Activated naive CD8-positive, alpha-beta T cell treated with anti-CD3 and anti-CD28 coated beads, Interleukin-2, amount 50 U/mL, for 24 hours (primary cell): ENCODE data around the gene RELL1.

ENCODE experiments used
- ATAC-seq: fragments of 150-1000 bp; cut with Tn5 transposase; one replicate; pipeline ENCODE4 v1.10.0; 2021
- DNase-seq: peaks from one replicate; pipeline ENCODE4 v3.0.0; 2021
- H3K27ac Mint-ChIP-seq: one replicate; pipeline ENCODE4 v1.8.0; 2021; ENCODE audit warnings: mild to moderate bottlenecking, mixed read lengths
- H3K27me3 Mint-ChIP-seq: one replicate; pipeline ENCODE4 v1.8.0; 2021; ENCODE audit warnings: mixed read lengths
- H3K36me3 Mint-ChIP-seq: one replicate; pipeline ENCODE4 v1.8.0; 2021; ENCODE audit warnings: low read depth, mixed read lengths
- H3K4me1 Mint-ChIP-seq: one replicate; pipeline ENCODE4 v1.8.0; 2021; ENCODE audit warnings: mixed read lengths
- H3K4me3 Mint-ChIP-seq: one replicate; pipeline ENCODE4 v1.8.0; 2021; ENCODE audit warnings: mild to moderate bottlenecking, moderate library complexity, mixed read lengths
- H3K9me3 Mint-ChIP-seq: one replicate; pipeline ENCODE4 v1.8.0; 2021; ENCODE audit warnings: mixed read lengths

RELL1 gene

DNA sequence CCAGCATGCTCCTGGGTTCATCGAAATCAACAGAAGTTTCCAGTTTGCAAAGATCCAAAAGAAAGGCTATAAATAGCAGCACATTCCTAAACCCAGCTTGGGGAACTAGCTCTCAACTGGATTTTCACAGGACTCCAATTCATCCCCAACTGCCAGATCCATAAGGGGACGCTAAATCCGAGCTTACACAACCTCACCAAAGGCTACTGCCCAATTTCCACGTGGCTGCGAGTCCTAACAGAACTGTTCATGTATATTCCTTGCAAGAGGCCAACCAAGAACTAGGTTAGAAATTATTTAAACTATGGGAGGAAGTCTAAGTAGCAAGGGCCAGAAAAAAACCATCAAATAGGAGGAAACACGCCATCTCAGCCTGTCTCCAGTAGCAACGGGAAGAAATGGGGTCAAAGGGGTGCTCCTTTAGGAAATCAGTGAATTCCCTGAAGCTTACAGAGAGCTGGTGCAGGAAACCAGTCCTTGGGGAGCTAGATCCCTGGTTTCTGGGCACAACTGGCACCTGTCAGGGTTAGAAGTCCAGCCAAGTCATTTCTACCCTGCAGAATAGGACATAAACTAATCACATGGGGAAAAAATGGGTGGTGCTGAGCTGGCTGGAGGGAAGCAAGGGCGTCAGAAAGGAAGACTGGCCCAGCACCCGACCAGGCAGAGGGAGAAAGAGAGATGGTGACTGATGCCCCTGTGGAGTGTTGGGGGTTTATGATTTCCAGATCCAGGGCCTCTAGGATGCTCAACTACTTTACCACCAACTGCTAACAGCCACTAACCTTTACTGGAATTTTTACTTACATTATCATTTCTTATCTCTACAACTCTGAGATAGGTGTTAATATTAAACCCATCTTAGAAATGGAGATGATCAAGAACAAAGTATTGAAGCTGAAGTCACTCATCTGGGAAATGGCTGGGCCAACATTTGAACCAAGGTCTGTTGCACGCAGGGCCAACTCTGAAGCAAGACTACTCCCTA, 20.5 kb downstream of the RELL1 start:
- no peak for DNase-seq
- peaks cover 54% of the 10 kb centered on the region for H3K4me1 Mint-ChIP-seq
- H3K9me3 Mint-ChIP-seq = no peaks in the 10 kb centered on the region
- peaks cover 3% of the 10 kb centered on the region for H3K36me3 Mint-ChIP-seq
- no peak overlapping the region for H3K27ac Mint-ChIP-seq
- no peaks in the 10 kb centered on the region for H3K27me3 Mint-ChIP-seq
- H3K4me3 Mint-ChIP-seq = peak overlapping the region; percentile 24
- no peak for ATAC-seq

DNA sequence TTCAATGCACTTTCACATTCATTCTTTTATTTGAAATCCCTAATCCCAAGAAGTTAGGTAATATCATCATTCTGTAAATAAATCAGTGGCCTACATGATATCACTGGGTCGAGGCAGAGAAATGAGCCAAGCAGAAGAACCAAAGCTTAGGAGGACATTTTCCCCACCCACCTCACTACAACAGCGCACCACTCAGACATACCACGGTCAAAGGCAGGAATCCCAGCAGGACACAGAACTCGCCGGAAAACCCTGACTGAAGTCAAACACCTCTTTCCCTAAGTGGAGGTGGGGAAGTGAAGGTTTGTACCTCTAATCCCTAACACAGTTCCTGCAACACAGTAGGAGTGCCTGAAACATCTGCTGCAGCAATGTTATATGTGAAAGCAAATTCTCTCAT, 21.5 kb downstream of the RELL1 start:
- peaks cover 3% of the 10 kb centered on the region for H3K36me3 Mint-ChIP-seq
- H3K9me3 Mint-ChIP-seq = no peaks in the 10 kb centered on the region
- no peak overlapping the region for H3K27ac Mint-ChIP-seq

DNA sequence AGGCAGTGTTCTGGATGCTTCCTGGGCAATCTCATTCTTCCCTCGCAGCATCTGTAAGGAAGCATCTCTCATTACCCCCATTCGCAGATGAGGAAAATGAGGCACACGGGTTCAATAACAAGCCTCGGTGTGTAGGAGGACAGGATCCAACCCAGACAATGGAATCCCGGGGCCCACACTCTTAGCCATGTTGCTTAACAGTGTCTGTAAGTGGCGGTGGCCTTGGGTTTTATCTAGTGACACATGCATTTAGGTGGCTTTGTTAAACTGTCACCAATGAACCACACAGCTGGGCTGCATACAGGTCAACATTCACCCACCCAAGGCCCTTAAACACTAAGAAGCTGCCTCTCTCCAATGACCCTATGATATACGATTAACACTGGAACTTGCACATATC, 22.6 kb downstream of the RELL1 start:
- H3K4me1 Mint-ChIP-seq = peaks cover 55% of the 10 kb centered on the region
- H3K4me3 Mint-ChIP-seq = no peak overlapping the region
- H3K27me3 Mint-ChIP-seq = no peaks in the 10 kb centered on the region
- no peak for DNase-seq
- ATAC-seq = no peak
- H3K9me3 Mint-ChIP-seq = peaks cover 3% of the 10 kb centered on the region
- peaks cover 11% of the 10 kb centered on the region for H3K36me3 Mint-ChIP-seq
- no peak overlapping the region for H3K27ac Mint-ChIP-seq

More for the DNA sequence above, 21.5 kb downstream of the RELL1 start:
- Mint-ChIP-seq H3K4me3 (no peak overlapping the region), H3K4me1 (peaks cover 53% of the 10 kb centered on the region), H3K27me3 (no peaks in the 10 kb centered on the region)
- DNase-seq (no peak), ATAC-seq (no peak)

DNA sequence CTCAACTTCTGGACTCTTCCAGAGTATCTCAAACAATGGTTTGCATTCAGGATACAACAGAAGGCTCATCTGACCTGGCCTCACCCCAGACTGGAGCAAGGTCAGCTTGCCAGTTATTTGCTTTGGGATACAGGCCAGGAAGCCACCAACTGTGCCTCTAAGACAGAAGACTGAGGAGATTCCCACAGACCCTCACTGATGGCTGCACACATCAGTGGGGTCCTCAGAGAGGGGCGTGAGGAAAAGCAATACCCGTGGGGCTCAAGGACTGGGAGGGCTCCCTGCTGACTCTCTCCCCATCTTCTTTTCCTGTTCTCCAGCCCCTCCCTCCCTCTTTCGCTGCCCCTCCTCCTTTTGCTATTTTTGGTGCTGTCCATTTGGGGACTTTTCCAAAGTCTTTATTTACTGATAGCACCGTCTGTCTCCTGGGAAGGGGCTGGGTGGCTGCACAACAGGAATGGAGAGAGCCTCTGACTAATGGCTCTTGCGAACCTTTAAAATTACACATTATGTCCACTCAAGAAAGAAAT, 23.2 kb downstream of the RELL1 start:
- Mint-ChIP-seq H3K4me1 (peaks cover 55% of the 10 kb centered on the region), H3K36me3 (peaks cover 13% of the 10 kb centered on the region), H3K27ac (no peak overlapping the region), H3K4me3 (no peak overlapping the region), H3K27me3 (no peaks in the 10 kb centered on the region), H3K9me3 (peaks cover 3% of the 10 kb centered on the region)
- no peak for DNase-seq
- no peak for ATAC-seq

DNA sequence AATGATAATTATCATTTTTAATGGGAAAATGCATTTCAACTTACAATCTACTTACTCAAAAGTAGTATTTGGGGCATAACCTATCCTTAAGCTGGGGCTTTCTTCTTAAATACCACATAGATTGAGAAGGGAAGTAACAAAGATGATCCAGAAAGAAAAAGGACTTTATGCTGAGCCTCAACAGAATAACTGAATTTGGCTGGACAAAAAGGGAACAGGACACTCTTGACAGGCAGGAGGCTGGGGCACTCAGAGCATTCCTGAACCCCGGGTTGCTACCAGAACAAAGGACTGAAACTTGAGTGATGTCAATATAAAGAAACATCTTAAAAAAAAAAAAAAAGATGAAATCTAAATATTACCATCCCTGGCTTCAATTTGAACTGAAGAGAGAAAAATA, 23.9 kb downstream of the RELL1 start:
- Mint-ChIP-seq H3K9me3 (peaks cover 3% of the 10 kb centered on the region), H3K4me3 (no peak overlapping the region), H3K27ac (no peak overlapping the region), H3K27me3 (no peaks in the 10 kb centered on the region), H3K36me3 (peaks cover 16% of the 10 kb centered on the region), H3K4me1 (peaks cover 49% of the 10 kb centered on the region)
- DNase-seq = no peak
- ATAC-seq = no peak

DNA sequence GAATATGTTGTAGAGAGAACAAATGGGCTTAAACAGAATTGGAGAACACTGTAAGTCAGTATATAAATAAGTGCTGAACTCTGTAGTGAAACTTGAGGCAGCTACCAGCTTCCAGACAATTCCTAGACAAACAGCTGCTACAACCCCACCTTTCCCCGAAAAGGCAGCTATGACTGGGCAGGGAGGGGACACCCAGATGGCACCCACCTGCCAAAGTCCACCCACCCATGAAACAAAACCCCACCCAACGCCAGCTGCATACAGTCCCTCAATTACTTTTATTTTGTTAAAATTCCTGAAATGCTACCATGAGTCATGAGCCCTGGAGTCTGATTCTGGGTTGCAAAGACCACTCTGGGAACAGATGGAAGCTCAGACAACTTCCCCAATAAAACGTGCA, 24.4 kb downstream of the RELL1 start:
- peaks cover 4% of the 10 kb centered on the region for H3K9me3 Mint-ChIP-seq
- H3K36me3 Mint-ChIP-seq = peaks cover 18% of the 10 kb centered on the region
- no peak for ATAC-seq
- H3K27ac Mint-ChIP-seq = no peak overlapping the region
- no peak overlapping the region for H3K4me3 Mint-ChIP-seq
- DNase-seq = no peak
- peaks cover 44% of the 10 kb centered on the region for H3K4me1 Mint-ChIP-seq
- H3K27me3 Mint-ChIP-seq = no peaks in the 10 kb centered on the region

DNA sequence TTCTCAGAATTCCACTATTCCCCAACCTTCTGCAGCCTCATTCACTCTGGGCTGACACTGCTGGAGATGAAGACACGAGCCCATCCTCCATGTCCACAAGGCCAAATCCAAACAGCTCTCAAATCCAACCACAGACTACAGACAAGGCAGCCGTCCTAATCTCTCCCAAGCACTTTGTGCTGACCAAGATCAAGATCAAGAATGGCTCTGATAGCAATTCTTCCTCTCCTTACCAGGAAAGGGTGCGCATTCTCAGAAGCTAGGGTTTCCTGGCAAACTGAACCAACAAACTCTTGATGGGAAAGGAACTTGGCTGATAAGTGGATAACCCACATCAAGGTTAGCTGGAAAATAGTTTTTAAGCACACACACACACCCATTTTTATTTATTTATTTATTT, 26.5 kb downstream of the RELL1 start:
- peaks cover 26% of the 10 kb centered on the region for H3K4me1 Mint-ChIP-seq
- DNase-seq (no peak), ATAC-seq (no peak)
- H3K9me3 Mint-ChIP-seq = peaks cover 17% of the 10 kb centered on the region
- H3K27ac Mint-ChIP-seq = no peak overlapping the region
- no peaks in the 10 kb centered on the region for H3K27me3 Mint-ChIP-seq
- H3K4me3 Mint-ChIP-seq = no peak overlapping the region
- peaks cover 33% of the 10 kb centered on the region for H3K36me3 Mint-ChIP-seq

DNA sequence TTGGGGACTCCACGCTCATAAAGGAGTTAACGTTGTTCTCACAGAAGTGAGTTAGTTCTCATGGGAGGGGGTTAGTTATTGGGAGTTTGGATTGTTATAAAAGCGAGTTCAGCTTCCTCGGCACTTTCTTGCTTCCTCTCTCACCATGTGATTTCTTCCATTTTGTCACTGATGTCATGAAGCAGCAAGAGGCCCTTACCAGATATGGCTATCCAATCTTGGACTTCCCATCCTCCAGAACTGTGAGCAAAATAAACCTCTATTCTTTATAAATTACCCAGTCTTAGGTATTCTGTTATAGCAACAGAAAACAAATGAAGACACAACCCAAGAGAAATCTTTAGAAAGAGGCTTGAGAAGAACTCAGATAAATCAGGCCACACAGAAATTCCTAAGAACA, 29.5 kb downstream of the RELL1 start:
- peaks cover 21% of the 10 kb centered on the region for H3K9me3 Mint-ChIP-seq
- ATAC-seq (no peak), DNase-seq (no peak)
- H3K36me3 Mint-ChIP-seq = peaks cover 40% of the 10 kb centered on the region
- H3K27ac Mint-ChIP-seq = no peak overlapping the region
- no peaks in the 10 kb centered on the region for H3K27me3 Mint-ChIP-seq
- peaks cover 32% of the 10 kb centered on the region for H3K4me1 Mint-ChIP-seq
- H3K4me3 Mint-ChIP-seq = no peak overlapping the region

DNA sequence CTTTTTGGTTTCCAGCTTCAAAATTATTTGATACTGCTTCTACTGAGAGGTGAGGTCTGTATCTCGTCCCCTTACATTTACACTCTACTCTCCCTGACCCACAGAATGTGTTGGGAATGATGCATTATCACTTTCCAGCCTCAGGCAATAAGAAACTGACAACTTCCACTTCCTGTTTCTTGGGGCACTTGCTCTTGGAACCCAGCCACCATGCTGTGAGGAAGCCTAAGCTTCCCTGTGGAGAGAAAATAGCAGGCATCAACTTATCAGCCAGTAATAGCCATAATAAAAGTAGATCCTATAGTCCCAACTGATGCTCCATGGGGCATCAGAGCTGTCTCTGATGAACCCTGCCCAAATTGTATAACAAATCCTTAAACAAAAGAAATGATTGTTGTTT, 32.6 kb downstream of the RELL1 start:
- no peak overlapping the region for H3K4me3 Mint-ChIP-seq
- H3K36me3 Mint-ChIP-seq = peaks cover 41% of the 10 kb centered on the region
- DNase-seq = no peak
- H3K4me1 Mint-ChIP-seq = peaks cover 23% of the 10 kb centered on the region
- H3K27me3 Mint-ChIP-seq = no peaks in the 10 kb centered on the region
- H3K27ac Mint-ChIP-seq = no peak overlapping the region
- peaks cover 17% of the 10 kb centered on the region for H3K9me3 Mint-ChIP-seq
- no peak for ATAC-seq

DNA sequence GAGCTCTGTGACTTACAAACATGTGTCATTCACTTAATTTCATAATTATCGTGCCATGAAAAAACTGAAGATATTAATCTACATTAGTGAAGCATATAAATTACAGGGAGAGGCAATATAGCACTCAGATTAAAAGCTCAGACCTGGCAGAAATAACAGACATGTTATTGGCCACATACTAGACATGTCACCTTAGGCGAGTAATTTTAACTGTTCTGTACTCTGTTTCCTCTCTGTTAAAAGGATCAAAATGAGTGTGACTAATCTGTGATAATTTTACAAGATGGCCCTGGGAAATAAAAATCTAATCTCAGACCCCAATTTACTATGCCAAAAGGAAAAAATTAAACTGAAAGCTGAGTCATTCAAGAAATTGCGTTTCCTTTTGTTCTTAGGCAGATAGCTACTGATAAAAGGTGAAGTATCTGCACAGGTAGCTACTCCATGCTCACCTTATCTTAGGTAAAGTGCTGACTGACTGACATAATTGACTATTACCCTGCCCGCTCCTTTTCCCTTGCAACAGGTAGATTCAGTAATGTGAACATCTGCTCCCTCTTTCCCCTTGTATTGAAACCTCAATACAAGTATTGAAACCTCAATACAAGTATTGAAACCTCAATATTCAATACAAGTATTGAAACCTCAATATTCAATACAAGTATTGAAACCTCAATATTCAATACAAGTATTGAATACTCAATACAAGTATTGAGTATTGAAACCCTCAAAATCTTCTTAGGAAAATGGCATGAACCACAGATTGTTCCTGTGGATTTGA, 33.2 kb downstream of the RELL1 start:
- DNase-seq (no peak), ATAC-seq (no peak)
- peaks cover 17% of the 10 kb centered on the region for H3K9me3 Mint-ChIP-seq
- H3K27me3 Mint-ChIP-seq = no peaks in the 10 kb centered on the region
- no peak overlapping the region for H3K4me3 Mint-ChIP-seq
- peak overlapping the region; percentile 31 for H3K27ac Mint-ChIP-seq
- peaks cover 43% of the 10 kb centered on the region for H3K36me3 Mint-ChIP-seq
- peaks cover 28% of the 10 kb centered on the region for H3K4me1 Mint-ChIP-seq

DNA sequence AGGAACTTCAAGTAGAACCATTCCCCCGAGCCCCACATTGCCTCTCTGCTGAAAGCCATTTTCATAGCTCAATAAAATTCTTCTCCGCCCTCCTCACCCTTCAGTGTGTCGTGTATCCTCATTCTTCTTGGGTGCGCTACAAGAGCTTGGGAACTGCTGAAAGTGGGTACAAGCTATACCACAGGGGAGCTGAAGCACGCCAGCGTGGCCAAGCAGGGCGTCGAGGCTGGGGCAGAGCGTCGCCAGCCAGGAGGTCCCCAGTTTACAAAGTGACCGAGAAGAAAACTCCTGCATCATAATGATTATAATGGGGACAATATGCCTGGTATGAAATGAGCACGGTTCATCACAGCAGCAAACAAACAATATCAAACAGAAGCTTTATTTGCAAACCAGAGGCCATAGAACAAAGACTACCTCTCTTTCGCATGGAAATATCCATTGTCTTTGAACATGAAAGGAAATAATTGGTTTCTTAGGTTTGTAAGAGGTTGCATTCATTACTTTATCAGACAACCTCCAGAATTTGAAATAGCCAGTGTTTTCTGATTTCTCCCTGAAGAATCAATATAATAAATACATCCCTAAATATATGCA, 34.3 kb downstream of the RELL1 start:
- ATAC-seq (no peak), DNase-seq (no peak)
- Mint-ChIP-seq H3K27ac (no peak overlapping the region), H3K4me1 (peaks cover 28% of the 10 kb centered on the region), H3K4me3 (no peak overlapping the region), H3K9me3 (peaks cover 17% of the 10 kb centered on the region), H3K36me3 (peaks cover 46% of the 10 kb centered on the region), H3K27me3 (no peaks in the 10 kb centered on the region)

DNA sequence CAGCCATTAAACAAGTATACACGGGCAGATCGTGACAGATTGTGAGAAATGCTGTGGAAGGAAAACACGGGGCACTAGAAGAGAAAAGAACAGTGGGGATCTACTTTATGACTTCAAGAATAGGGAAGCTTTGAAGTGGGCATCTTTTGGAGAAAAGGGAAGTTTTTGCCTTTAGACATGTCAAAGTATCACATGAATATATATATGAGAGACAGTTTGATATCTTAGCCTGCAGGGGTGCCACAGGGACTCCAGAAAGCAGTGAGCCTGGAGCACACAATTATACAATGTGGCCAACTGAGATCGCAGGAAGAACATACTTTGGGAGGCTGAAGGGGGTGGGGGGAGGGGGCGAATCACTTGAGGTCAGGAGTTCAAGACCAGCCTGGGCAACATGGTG, 35.7 kb downstream of the RELL1 start:
- H3K4me1 Mint-ChIP-seq = peaks cover 28% of the 10 kb centered on the region
- H3K9me3 Mint-ChIP-seq = peaks cover 4% of the 10 kb centered on the region
- DNase-seq = no peak
- peaks cover 41% of the 10 kb centered on the region for H3K36me3 Mint-ChIP-seq
- no peak overlapping the region for H3K27ac Mint-ChIP-seq
- H3K27me3 Mint-ChIP-seq = no peaks in the 10 kb centered on the region
- H3K4me3 Mint-ChIP-seq = no peak overlapping the region
- no peak for ATAC-seq

DNA sequence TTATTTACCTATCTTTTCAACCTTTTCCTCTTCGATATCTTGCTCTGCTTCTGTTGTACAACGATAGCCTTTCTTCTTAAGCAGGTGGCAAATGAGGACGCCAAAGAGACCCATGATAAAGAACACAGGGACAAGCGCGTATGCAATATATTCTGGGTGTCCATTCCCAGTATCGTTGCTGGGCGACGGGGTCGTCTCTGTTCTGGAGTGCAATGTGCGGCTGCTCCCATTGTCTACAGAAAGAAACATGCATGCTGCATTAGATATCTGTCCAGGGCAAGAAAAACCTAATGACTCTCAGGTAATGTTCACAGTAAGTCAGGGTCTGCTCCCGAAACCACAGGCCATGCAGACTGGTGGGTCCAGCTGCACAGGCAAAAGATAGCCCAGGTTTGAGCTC, 36.9 kb downstream of the RELL1 start:
- H3K4me1 Mint-ChIP-seq = peaks cover 28% of the 10 kb centered on the region
- peaks cover 36% of the 10 kb centered on the region for H3K36me3 Mint-ChIP-seq
- no peak overlapping the region for H3K27ac Mint-ChIP-seq
- H3K4me3 Mint-ChIP-seq = no peak overlapping the region
- H3K9me3 Mint-ChIP-seq = peaks cover 4% of the 10 kb centered on the region
- no peak for ATAC-seq
- DNase-seq = no peak
- H3K27me3 Mint-ChIP-seq = no peaks in the 10 kb centered on the region

DNA sequence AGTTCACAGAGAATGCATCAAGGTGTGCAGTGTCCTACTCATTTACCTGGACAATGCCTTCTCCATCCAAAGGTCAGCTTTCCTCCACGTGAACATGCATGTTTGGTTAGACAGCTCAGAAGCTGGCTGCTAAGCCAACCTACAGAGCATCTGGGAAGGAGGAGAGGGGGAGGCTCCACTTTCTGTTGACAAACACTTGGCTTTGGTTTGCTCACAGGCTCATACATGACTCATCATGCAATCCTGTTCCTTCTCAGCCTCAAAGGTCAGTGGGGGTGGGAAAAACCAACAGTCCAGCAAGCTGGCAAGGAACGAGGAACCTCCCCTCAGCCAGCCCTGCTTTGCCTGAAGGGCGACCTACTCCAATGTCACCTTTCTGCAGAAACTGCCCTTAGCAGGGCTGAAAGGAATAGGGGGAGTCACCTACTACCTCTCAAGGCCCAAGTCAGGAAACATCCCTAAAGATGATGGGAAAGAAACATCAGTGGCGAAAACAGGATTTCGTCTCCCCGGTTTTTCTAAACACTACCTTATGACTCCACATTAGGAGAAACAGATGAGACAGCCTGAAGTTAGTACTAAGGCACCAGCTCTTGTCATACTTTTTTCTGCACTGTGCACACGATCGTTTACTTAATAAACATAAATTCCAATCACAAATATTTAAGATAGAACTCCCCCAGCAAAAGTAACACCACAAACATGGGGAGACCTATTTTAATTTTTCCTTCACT, 37.9 kb downstream of the RELL1 start:
- H3K36me3 Mint-ChIP-seq = peaks cover 37% of the 10 kb centered on the region
- peak; percentile 24 for ATAC-seq
- no peak overlapping the region for H3K4me3 Mint-ChIP-seq
- H3K4me1 Mint-ChIP-seq = peaks cover 22% of the 10 kb centered on the region
- H3K27me3 Mint-ChIP-seq = no peaks in the 10 kb centered on the region
- DNase-seq = no peak
- no peak overlapping the region for H3K27ac Mint-ChIP-seq
- no peaks in the 10 kb centered on the region for H3K9me3 Mint-ChIP-seq
